Activated T-cell treated with anti-CD3 and anti-CD28 coated beads, Interleukin-2, amount 50 U/mL, for 4 hours (primary cell): ENCODE measurements around the gene SH3GLB2. TPM values are rescaled to one million over a fixed set of nuclear protein-coding genes. Genes with fewer than 3 reads are reported as not detected.
"Not testable (repeated sequence)": the region's sequence is repeated elsewhere in the genome, so short reads cannot be mapped to it uniquely, and the experiment has no call there.

Experiments
- ATAC-seq, 2 donors: fragments of 200-7000 bp; cut with Tn5 transposase; one replicate each; pipeline ENCODE4 v1.10.0; 2021
- DNase-seq: peaks from one replicate; pipeline ENCODE4 v3.0.0-alpha.2; 2020
- H3K27me3 Mint-ChIP-seq: one replicate; pipeline ENCODE4 v1.8.0; 2021; ENCODE audit warnings: low read depth, mixed read lengths
- H3K36me3 Mint-ChIP-seq: one replicate; pipeline ENCODE4 v1.8.0; 2022; ENCODE audit warnings: mixed read lengths; ENCODE audit not compliant: insufficient read depth
- H3K4me1 Mint-ChIP-seq: one replicate; pipeline ENCODE4 v1.8.0; 2021; ENCODE audit warnings: low read depth, mixed read lengths
- H3K4me3 Mint-ChIP-seq: one replicate; pipeline ENCODE4 v1.8.0; 2021; ENCODE audit warnings: mild to moderate bottlenecking, moderate library complexity, mixed read lengths
- H3K9me3 Mint-ChIP-seq: one replicate; pipeline ENCODE4 v1.8.0; 2021; ENCODE audit warnings: mixed read lengths
- total RNA-seq, 3 donors: library from RNA; stranded (reverse); gene quantifications; one replicate each; pipeline ENCODE4 v1.2.1, GENCODE V29; 2021

Gene SH3GLB2
- total RNA-seq, 3 donors from 2014 or later, result 37.5 to 43.2 (median 40.9) TPM

DNA sequence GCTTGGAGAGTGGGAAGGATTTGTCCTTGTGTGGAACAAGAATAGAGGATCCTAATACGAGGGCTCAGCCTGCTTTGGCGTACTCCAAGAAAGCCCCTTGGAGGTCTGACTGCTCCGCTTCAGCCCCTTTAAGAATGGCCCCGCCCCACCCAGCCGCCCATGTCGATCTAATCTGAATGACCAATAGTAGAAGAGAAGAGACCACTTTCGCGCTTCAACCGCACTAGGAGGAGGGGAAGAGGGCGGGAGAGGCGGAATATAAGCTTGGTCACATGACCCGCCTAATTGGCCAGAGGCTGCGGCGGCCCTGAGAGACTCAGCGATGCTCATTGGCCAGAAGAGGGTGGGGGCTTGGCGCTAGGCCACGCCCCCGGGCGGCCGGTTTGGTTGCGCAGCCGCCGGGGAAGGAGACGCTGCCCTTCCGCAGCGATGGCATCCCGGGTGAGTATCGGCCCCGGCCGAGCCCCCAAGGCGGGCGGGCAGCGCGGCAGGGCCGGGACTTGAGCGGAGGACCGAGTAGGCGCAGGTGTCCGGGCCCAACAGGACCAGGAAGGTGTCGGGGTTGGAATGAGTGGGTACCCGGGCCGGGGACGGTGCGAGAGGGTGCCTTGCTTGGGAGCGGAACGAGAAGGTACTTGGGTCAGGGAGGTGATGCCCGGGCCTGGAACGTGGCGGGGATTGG, 8.3 kb upstream of the SH3GLB2 start, which contains the start of gene MIGA2:
MIGA2 (plus strand) TSS at position 386 of the 682 bp plus-strand sequence. CDS start 3,969 bp downstream, outside the sequence.
- H3K4me3 Mint-ChIP-seq, result peak within 1 kb of the TSS; percentile 97
- ATAC-seq (peak; percentile 99), DNase-seq (peak; percentile 88)
- no peaks in the 10 kb centered on the region for H3K36me3 Mint-ChIP-seq
- no peaks in the 10 kb centered on the region for H3K9me3 Mint-ChIP-seq
- H3K4me1 Mint-ChIP-seq, result peaks cover 32% of the 10 kb centered on the region
- no peaks in the 10 kb centered on the region for H3K27me3 Mint-ChIP-seq

DNA sequence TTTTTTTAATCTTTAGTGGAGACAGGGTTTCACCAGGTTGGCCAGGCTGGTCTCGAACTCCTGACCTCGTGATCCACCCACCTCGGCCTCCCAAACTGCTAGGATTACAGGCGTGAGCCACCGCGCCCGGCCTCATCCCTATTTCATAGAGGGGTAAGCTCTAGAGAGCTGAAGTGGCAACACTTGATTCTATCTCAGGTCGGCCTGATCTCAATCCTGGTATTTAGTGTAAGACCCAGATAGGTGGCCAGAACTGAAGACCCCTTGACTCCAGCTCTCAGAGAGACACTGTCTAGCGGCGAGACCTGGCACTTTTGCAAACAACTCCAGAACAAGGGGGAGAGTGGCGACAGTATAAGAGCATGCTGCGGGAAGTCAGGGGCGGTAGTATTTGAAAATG, 7.7 kb upstream of the SH3GLB2 start:
- H3K4me3 Mint-ChIP-seq, result peak overlapping the region; percentile 97
- peak; percentile 1 to 7 for ATAC-seq
- peaks cover 32% of the 10 kb centered on the region for H3K4me1 Mint-ChIP-seq
- H3K27me3 Mint-ChIP-seq, H3K36me3 Mint-ChIP-seq, H3K9me3 Mint-ChIP-seq, DNase-seq: not testable (repeated sequence)

DNA sequence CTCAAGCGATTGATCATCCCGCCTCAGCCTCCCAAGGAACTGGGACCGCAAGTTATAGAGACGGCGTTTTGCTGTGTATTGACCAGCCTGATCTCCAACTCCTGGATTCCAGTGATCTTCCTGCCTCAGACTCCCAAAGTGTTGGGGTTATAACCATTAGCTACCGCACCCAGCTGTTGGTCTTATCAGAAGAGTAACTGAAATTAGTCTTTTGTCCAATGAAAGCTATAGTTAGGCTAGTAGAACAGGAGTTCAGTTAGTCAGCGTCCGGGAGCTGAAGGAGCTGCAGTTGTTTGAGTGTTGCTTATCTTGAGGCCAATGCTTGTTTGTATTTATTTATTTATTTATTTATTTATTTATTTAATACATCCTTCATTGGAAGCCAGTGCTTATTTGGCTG, 5.1 kb upstream of the SH3GLB2 start:
- Mint-ChIP-seq H3K4me1 (peaks cover 28% of the 10 kb centered on the region), H3K36me3 (no peaks in the 10 kb centered on the region), H3K27me3 (no peaks in the 10 kb centered on the region), H3K4me3 (no peak overlapping the region), H3K9me3 (no peaks in the 10 kb centered on the region)
- DNase-seq, result no peak
- ATAC-seq, result no peak

DNA sequence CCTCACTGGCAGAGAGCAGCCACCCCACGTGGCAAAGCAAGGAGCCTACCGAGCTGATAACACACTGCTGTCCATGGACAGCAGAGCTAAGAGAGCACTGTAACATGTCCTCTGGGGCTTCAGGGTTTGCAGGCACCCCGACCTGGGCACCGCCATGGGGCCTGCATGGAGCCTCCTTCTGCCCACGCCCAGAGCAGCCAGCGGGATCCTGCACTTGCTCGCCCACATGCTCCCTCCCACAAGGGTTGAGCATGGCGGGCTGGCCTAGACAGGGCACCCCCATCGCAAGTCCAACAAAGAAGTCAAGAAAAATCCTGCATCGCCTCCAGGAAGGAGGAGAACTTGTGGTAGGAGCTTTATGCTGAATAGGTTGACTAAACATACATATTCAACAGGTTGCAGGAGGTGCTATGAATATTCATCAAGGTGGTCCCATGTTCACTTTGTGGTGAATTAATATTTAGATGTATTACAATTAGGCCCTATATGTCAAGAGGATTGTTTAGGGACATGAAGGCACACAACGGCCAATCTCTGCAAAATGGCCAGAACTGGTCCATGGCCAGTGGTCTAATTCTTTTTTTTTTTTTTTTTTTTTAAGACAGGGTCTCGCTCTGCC, 4.5 kb upstream of the SH3GLB2 start:
- no peak for DNase-seq
- Mint-ChIP-seq H3K27me3 (no peaks in the 10 kb centered on the region), H3K36me3 (no peaks in the 10 kb centered on the region), H3K9me3 (no peaks in the 10 kb centered on the region), H3K4me3 (no peak overlapping the region), H3K4me1 (peaks cover 22% of the 10 kb centered on the region)
- ATAC-seq, result no peak

DNA sequence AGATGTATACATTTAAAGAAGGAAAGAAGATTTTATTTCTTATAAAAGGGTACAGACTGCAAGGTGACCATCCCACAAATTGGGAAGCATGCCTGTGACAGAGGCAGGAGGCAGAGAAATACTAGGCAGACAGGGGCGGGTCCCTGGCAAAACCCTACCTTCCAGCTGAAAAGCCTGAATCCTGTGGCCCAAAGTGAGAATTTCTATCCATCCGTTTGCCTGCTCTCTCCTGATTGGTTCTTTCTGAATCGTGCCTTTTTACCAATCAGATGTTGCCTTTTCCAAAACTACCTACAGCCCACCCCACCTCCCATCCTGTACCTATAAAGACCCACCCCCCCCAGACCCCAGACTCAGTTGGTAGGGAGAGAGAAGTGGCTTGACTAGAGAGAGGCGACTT, 3.4 kb upstream of the SH3GLB2 start:
- ATAC-seq (no peak), DNase-seq (no peak)
- H3K36me3 Mint-ChIP-seq, result no peaks in the 10 kb centered on the region
- no peaks in the 10 kb centered on the region for H3K27me3 Mint-ChIP-seq
- no peak overlapping the region for H3K4me3 Mint-ChIP-seq
- peaks cover 21% of the 10 kb centered on the region for H3K4me1 Mint-ChIP-seq
- no peaks in the 10 kb centered on the region for H3K9me3 Mint-ChIP-seq

DNA sequence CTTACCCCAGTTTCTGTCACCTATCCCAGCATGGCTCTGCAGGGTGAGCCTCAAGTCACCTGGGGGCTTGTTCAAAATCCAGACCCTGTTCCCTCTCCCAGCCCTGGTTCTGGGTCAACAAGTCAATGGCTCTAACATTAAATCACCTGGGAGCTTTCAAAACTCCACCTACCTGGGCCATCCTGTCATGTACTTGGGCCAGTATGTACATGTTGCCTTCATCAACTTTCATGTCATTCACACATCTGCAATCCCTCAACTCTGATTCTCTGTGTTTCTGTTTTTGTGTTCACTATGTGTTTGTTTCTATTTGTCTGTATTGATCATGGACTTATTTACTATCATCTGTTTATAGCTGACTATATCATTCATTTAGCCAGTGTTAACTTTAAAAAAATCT, 2.1 kb upstream of the SH3GLB2 start:
- H3K4me3 Mint-ChIP-seq, result no peak overlapping the region
- peaks cover 20% of the 10 kb centered on the region for H3K4me1 Mint-ChIP-seq
- H3K36me3 Mint-ChIP-seq, result no peaks in the 10 kb centered on the region
- no peak for DNase-seq
- no peak for ATAC-seq
- no peaks in the 10 kb centered on the region for H3K27me3 Mint-ChIP-seq
- no peaks in the 10 kb centered on the region for H3K9me3 Mint-ChIP-seq

DNA sequence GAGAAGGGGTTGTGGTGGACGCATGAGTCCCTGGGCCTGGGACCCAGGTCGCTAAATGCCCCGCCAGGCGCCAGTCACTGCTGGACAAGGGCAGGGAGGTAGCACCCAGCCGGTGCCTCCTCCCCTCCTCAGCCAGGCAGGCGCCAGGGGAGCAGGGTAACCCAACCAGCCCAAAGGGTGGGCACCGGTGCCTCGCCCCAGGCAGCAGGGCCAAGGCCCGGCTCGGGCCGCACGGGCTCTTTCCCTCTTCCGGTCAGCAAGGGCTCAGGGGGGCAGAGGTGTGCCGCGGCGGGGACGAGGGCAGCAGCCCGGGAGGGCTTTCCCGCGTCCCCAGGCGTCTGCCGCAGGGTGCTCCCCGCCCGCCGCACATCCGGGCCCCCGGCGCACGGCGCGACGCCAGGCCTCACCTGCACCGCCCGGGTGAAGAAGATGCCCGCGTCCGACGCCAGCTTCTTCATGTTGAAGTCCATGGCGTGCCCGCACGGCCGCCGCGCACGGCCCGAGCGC, 393 bp downstream of the SH3GLB2 start:
- Mint-ChIP-seq H3K27me3 (no peaks in the 10 kb centered on the region), H3K4me1 (peaks cover 22% of the 10 kb centered on the region), H3K4me3 (peak overlapping the region; percentile 83), H3K36me3 (no peaks in the 10 kb centered on the region), H3K9me3 (no peaks in the 10 kb centered on the region)
- DNase-seq, result no peak
- peak; percentile 76 to 77 for ATAC-seq

DNA sequence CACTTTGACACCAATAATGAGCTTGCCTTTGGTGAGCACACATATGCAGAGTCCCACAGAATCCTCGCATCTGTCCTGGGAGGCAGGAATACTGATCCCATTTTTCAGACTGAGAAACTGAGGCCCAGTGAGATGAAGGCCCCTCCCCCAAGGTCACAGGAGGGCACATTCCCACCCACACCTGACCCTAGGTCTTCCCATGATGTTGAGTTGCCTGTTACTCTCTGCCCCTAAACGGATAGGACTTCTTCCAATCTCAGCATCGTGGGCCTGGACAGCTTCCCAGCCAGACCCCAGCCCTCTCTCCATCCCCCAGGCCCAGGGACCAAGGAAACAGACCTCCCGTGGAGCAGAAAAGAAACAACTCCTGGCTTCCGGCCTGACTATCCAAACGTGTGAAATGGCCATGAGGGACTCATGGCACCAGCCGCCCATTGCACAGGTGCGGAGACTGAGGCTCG, 877 bp downstream of the SH3GLB2 start:
- DNase-seq, result no peak
- Mint-ChIP-seq H3K4me1 (peaks cover 24% of the 10 kb centered on the region), H3K4me3 (peak overlapping the region; percentile 83), H3K36me3 (peaks cover 2% of the 10 kb centered on the region), H3K9me3 (no peaks in the 10 kb centered on the region), H3K27me3 (no peaks in the 10 kb centered on the region)
- no peak for ATAC-seq

DNA sequence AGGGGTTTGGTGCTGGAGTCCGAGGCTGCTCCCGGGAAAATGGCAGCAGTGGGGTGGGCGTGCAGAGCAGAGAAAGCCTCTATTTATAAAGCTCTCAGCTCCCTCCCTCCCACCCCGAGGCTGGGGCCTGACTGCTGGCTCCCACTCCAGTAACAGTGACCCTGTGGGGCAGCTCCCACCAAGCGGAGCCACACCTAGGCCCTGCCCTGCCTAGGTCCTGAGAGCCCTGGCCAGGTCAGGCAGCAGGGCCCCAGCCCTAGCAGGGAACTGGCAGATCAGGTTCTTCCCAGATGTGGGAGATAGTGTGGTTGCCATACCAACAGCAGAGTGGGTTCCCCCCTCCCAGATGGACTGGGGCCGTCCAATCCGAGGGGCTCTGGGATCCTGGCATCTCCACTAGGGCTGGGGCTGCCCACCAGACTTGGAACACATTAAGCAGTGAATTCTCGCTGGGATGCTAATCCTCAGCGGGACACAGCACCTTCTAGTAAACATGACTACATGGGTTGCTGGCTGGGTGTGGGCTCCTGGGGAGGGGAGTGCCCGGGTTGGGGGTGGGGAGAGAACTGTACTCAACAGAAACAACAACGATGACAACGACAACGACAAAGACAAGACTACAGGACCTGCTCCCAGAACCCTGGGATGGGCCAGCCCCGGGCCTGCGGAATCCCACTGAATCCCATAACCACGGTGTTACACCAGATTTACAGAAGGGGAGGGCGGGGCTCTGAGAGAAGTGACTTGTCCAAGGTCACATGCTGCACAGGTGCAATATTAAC, 1.5 kb downstream of the SH3GLB2 start:
- ATAC-seq (no peak), DNase-seq (no peak)
- H3K4me3 Mint-ChIP-seq, result peak overlapping the region; percentile 83
- H3K36me3 Mint-ChIP-seq, result peaks cover 5% of the 10 kb centered on the region
- H3K27me3 Mint-ChIP-seq, result no peaks in the 10 kb centered on the region
- H3K4me1 Mint-ChIP-seq, result peaks cover 26% of the 10 kb centered on the region
- no peaks in the 10 kb centered on the region for H3K9me3 Mint-ChIP-seq

DNA sequence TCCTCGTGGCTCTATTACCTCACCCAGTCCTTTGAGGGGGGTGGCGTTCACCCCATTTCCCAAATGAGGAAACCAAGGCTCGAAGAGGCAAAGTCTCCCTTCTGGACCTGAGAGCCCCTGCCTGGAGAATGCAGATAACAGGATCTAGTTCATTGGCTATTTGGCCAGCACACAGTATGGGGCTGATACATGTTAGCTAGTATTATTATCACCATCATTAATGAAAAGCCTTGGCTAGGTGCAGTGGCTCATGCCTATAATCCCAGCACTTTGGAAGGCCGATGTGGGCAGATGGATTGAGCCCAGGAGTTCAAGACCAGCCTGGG, 4.3 kb downstream of the SH3GLB2 start:
- Mint-ChIP-seq H3K9me3 (no peaks in the 10 kb centered on the region), H3K4me3 (no peak overlapping the region), H3K36me3 (peaks cover 6% of the 10 kb centered on the region), H3K4me1 (peaks cover 27% of the 10 kb centered on the region), H3K27me3 (no peaks in the 10 kb centered on the region)
- DNase-seq (no peak), ATAC-seq (no peak)

DNA sequence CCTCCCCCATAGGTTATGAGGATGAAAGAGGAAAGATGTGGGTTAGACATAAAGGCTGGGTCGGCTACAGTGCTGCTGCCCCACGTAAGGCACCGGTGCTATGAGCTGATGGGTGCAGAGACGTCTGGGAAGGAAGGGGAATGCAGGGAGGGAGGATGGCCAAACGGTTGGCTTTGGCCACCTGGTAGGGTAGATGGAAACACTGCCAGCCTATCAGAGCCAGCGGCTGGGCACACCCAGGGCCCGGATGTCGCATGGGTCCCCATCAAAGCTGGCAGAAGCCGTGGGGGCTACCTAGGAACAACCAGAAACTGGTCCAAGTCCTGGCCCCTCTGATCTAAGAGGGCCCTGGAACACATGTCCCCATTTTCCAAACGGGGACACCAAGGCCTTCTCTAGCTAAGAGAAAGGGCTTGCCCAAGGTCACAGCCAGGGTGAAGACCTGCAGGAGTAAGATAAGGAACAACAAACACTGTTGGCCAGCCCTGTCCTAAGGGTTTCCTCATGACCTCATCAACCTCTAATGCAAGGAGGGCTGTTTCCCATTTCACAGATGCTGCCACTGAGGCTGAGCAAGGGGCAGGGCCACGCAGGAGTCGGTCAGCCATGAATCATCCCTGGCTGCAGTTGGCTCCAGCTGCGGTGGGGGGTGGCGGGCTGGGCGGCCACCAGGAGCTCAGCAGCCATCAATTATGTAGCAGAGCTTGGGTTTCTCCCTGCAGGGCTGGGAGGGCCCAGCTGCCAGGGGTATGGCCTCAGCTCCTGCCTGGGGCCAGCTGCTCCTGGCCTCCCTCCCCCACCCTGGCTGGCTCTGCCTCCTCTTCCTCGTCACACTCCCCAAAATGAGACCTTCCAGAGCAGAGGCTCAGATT, 4.9 kb downstream of the SH3GLB2 start:
- Mint-ChIP-seq H3K27me3 (no peaks in the 10 kb centered on the region), H3K4me1 (peaks cover 27% of the 10 kb centered on the region), H3K36me3 (peaks cover 7% of the 10 kb centered on the region), H3K4me3 (no peak overlapping the region), H3K9me3 (no peaks in the 10 kb centered on the region)
- DNase-seq, result no peak
- no peak for ATAC-seq

DNA sequence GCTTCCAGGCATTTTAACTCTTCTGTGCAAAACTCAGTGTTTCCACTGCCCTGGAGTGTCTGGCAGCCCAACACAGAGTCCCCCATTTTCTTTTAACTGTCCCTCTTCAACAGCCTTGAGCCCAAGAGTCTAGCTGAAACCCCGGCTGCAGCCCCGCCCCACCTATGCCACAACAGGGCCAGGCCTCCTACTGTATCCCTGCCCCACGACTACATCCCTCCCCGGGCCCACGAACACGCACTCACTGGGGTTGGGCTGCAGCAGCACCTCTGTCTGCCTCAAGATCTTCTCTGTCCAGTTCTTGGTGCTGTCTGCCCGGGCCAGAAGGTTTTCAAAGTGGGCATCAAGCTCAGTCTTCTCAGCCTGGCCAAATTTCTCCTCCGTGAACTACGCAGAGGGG, 6.1 kb downstream of the SH3GLB2 start:
- Mint-ChIP-seq H3K9me3 (no peaks in the 10 kb centered on the region), H3K4me3 (no peak overlapping the region), H3K4me1 (peaks cover 21% of the 10 kb centered on the region), H3K36me3 (peaks cover 7% of the 10 kb centered on the region), H3K27me3 (no peaks in the 10 kb centered on the region)
- no peak for ATAC-seq
- no peak for DNase-seq

DNA sequence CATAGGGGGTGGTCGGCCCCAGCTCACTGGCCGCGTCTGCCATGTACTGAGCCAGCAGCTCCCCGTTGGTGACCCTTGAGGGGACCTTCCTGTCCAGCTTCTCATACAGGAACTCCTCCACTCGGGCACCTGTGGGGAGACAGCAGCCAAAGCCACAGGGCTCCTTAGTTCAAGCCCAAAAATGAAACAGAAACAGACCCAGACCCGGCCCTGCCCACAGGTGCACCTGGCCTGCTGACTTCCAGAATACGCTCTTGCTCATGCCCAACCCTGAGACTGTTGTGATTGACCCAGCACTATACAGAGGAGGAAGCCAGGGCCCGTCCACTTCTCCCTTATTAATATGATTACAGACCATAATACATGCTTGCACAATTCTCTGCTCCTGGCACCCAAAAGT, 7.0 kb downstream of the SH3GLB2 start:
- peaks cover 15% of the 10 kb centered on the region for H3K4me1 Mint-ChIP-seq
- DNase-seq (no peak), ATAC-seq (no peak)
- peaks cover 7% of the 10 kb centered on the region for H3K36me3 Mint-ChIP-seq
- H3K27me3 Mint-ChIP-seq, result no peaks in the 10 kb centered on the region
- no peak overlapping the region for H3K4me3 Mint-ChIP-seq
- no peaks in the 10 kb centered on the region for H3K9me3 Mint-ChIP-seq

DNA sequence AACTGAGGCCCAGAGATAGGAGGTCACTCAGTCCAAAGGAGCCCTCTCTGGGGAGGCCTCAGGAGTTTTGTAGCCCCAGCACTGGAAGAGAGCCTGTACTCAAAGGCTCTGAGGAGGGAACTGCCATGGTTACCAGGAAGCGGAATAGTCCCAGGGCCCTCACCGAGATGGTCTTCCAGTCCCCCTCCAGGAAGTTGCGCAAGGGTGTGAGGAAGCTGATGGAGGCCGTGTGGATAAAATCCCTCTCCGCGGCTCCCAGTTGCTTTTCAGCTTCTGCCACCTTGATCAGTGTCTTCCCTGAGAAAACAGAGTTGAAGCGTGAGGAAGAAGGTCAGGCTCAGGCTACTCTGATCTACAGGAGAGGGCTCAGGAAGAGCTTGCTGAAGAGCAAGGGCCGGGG, 13.5 kb downstream of the SH3GLB2 start:
- no peak for ATAC-seq
- H3K36me3 Mint-ChIP-seq, result peaks cover 2% of the 10 kb centered on the region

More for the DNA sequence above, 13.5 kb downstream of the SH3GLB2 start:
- H3K4me1 Mint-ChIP-seq, result no peaks in the 10 kb centered on the region
- no peaks in the 10 kb centered on the region for H3K9me3 Mint-ChIP-seq
- H3K27me3 Mint-ChIP-seq, result no peaks in the 10 kb centered on the region
- no peak overlapping the region for H3K4me3 Mint-ChIP-seq
- no peak for DNase-seq
